ENCODE results near the gene MYPOP. TPM values are rescaled to one million over a fixed set of nuclear protein-coding genes. Genes with fewer than 3 reads are reported as not detected.

Gene MYPOP
- total RNA-seq, 1 experiment from 2014 or later: 9.0 TPM

- Histone ChIP-seq H3K79me2 (ENCODE audit: insufficient read depth, low read length) (no peaks in the 10 kb centered on the region), H3K56ac (ENCODE audit: insufficient read length, low read depth, low read length) (no peak overlapping the region), H3K79me1 (ENCODE audit: insufficient read depth, low read depth, low read length, poor library complexity, severe bottlenecking) (no peaks in the 10 kb centered on the region), H3K23me2 (ENCODE audit: insufficient read length, low read depth, low read length, poor library complexity, severe bottlenecking) (peaks cover 15% of the 10 kb centered on the region), H2BK15ac (ENCODE audit: low read depth, low read length) (no peak overlapping the region), H4K20me1 (ENCODE audit: control insufficient read depth, insufficient read depth, insufficient read length) (no peaks in the 10 kb centered on the region), H3T11ph (ENCODE audit: low read length) (no peak overlapping the region), H4K91ac (ENCODE audit: insufficient read length, low read depth, low read length) (no peak overlapping the region), H3K9ac (ENCODE audit: extremely low read depth, insufficient read length, low read length) (no peak overlapping the region), H3K18ac (ENCODE audit: insufficient read length, low read depth, low read length) (no peak overlapping the region), H3K4ac (ENCODE audit: low read depth, low read length) (no peak overlapping the region), H2BK20ac (ENCODE audit: low read depth, low read length, poor library complexity, severe bottlenecking) (no peak overlapping the region), H3K14ac (ENCODE audit: insufficient read depth, low read length) (no peak overlapping the region), H4K5ac (ENCODE audit: insufficient read length, low read depth, low read length) (no peak overlapping the region), H2BK120ac (ENCODE audit: low read depth, low read length, poor library complexity, severe bottlenecking) (no peak overlapping the region), H3K23ac (ENCODE audit: insufficient read length, low read depth, low read length) (no peak overlapping the region), H3K27ac (ENCODE audit: insufficient read length, low read depth, low read length) (no peak overlapping the region), H3K4me2 (ENCODE audit: insufficient read depth, insufficient read length, low read length) (peak overlapping the region; percentile 83), H3K4me1 (ENCODE audit: insufficient read depth, low read length) (no peaks in the 10 kb centered on the region), H2BK12ac (ENCODE audit: insufficient read length, low read depth, low read length) (no peak overlapping the region), H2AK5ac (ENCODE audit: insufficient read length, low read length) (no peak overlapping the region), H3K27me3 (ENCODE audit: insufficient read depth, low read length) (peaks cover 4% of the 10 kb centered on the region; the same call in 1 of the 2 replicates), H3K9me3 (ENCODE audit: control insufficient read depth, low read depth, low read length) (no peaks in the 10 kb centered on the region), H2AFZ (ENCODE audit: low read length) (no peak overlapping the region), H2BK5ac (ENCODE audit: insufficient read length, low read length) (no peak overlapping the region), H4K8ac (replicated peaks; ENCODE audit: insufficient read length, low read depth, low read length) (no peak overlapping the region)
- H3K9me3 Mint-ChIP-seq: no peaks in the 10 kb centered on the region
- DNase-seq: peak; percentile 32
- peak overlapping the region; percentile 65 to 78 for H3K4me3 Mint-ChIP-seq
- H3K4me1 Mint-ChIP-seq: peaks cover 7 to 12% of the 10 kb centered on the region in 2 experiments
- WGBS (ENCODE audit: extremely low coverage, insufficient read length, low lambda C conversion rate): no CpG with 5 or more reads among the region's 69 CpGs
- H3K27me3 Mint-ChIP-seq (ENCODE audit: low read depth): peaks cover 17% of the 10 kb centered on the region
- peaks cover 8 to 25% (median 25%) of the 10 kb centered on the region in 3 experiments for H3K36me3 Mint-ChIP-seq (ENCODE audit: insufficient read depth in 1 of 3, low read depth in 3 of 3)
- TF ChIP-seq, protein P1, sequence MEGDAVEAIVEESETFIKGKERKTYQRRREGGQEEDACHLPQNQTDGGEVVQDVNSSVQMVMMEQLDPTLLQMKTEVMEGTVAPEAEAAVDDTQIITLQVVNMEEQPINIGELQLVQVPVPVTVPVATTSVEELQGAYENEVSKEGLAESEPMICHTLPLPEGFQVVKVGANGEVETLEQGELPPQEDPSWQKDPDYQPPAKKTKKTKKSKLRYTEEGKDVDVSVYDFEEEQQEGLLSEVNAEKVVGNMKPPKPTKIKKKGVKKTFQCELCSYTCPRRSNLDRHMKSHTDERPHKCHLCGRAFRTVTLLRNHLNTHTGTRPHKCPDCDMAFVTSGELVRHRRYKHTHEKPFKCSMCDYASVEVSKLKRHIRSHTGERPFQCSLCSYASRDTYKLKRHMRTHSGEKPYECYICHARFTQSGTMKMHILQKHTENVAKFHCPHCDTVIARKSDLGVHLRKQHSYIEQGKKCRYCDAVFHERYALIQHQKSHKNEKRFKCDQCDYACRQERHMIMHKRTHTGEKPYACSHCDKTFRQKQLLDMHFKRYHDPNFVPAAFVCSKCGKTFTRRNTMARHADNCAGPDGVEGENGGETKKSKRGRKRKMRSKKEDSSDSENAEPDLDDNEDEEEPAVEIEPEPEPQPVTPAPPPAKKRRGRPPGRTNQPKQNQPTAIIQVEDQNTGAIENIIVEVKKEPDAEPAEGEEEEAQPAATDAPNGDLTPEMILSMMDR (conservative IDR thresholded peaks at IDR 0.05): no peak
- H3K27ac Mint-ChIP-seq: no peak overlapping the region
Observed at GRCh38 chr19:45901432-45901911, 941 bp downstream of the MYPOP start.
